Neural crest cell (in vitro differentiated cells): Measurements from ENCODE around the gene KCNJ4. TPM values are rescaled to one million over a fixed set of nuclear protein-coding genes. Genes with fewer than 3 reads are reported as not detected.
"Not testable (repeated sequence)": the region's sequence is repeated elsewhere in the genome, so short reads cannot be mapped to it uniquely, and the experiment has no call there.

Experiments
- DNase-seq: peaks from one replicate; pipeline ENCODE4 v3.0.0; 2021; ENCODE audit warnings: low read depth, mixed read lengths, low spot score
- H3K27ac Mint-ChIP-seq: one replicate; pipeline ENCODE4 v1.8.0; 2021; ENCODE audit warnings: mild to moderate bottlenecking, mixed read lengths; ENCODE audit not compliant: unreplicated experiment
- H3K27me3 Mint-ChIP-seq: 2 replicates; pipeline ENCODE4 v1.8.0; 2021; ENCODE audit warnings: low read depth, mild to moderate bottlenecking, mixed read lengths
- H3K36me3 Mint-ChIP-seq: 2 replicates; pipeline ENCODE4 v1.8.0; 2021; ENCODE audit warnings: low read depth, mild to moderate bottlenecking, mixed read lengths
- H3K4me1 Mint-ChIP-seq: 2 replicates; pipeline ENCODE4 v1.8.0; 2021; ENCODE audit warnings: mixed read lengths
- H3K4me3 Mint-ChIP-seq: one replicate; pipeline ENCODE4 v1.8.0; 2021; ENCODE audit warnings: mild to moderate bottlenecking, mixed read lengths
- H3K9me3 Mint-ChIP-seq: 2 replicates; pipeline ENCODE4 v1.8.0; 2021; ENCODE audit warnings: mixed read lengths
- CTCF ChIP-seq: fragments of 200-600 bp; sonication (generic); conservative IDR thresholded peaks from 2 replicates; pipeline ENCODE4 v1.5.0; 2021; ENCODE audit warnings: antibody characterized with exemption, mild to moderate bottlenecking
- total RNA-seq: library from RNA; stranded (reverse); gene quantifications from 2 replicates; pipeline ENCODE4 v1.2.1, GENCODE V29; 2021

The KCNJ4 gene
- total RNA-seq, 1 donor from 2014 or later = 4.4 TPM

DNA sequence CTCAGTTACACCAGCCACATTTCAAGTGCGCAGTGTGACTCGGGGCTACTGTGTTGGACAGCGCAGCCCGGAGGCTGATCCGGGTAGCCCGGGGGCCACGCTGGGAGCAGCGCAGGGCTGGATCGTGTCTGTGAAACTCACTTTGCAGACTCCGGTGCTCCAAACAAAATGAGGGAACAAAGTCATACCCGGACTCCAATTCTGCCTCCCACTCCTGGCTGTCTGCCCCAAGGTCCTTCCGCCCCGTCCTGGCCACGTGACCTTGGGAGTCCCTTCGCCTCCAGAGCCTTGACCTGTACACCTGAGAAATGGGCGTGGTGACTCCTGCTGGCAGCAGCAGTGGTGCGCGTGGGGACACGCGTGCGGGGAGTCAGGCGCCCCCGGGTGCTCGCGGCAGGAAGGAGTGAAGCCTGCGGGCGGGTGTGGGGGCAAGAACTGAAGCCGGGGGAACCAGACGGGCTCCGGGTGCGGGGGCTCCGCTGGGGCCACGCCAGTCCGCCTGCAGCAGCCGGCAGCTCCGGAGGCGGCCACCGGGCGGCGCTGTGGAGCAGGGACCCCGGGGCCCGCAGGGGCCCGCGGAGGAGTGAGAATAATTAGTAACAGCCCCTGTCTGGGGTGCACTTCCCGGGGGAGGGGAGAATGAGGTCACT, 42.4 kb downstream of the KCNJ4 start:
- peaks cover 2% of the 10 kb centered on the region for H3K9me3 Mint-ChIP-seq
- peaks cover 8% of the 10 kb centered on the region for H3K4me1 Mint-ChIP-seq
- no peaks in the 10 kb centered on the region for H3K27me3 Mint-ChIP-seq

DNA sequence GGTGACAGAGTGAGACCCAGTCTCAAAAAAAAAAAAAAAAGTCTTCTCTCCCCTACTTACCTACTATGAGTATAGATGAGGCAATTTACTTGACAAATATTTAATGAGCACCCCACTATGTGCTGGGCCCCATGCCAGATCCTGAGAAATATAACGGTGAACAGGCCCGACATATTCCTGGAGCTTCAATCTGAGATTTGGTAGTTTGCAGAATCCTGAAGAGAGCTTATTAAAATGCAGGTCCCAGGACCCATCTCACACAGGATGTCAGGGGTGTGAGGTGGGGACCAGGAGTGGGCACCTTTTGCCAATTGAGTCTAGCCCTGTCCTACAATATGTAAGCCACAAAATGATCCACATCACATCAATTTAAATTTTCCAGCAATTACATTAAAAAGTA, 44.0 kb downstream of the KCNJ4 start:
- Mint-ChIP-seq H3K27ac (no peak overlapping the region), H3K36me3 (peaks cover 6% of the 10 kb centered on the region), H3K4me1 (peaks cover 8% of the 10 kb centered on the region), H3K9me3 (peaks cover 2% of the 10 kb centered on the region), H3K4me3 (no peak overlapping the region), H3K27me3 (no peaks in the 10 kb centered on the region)
- no peak for TF ChIP-seq CTCF
- DNase-seq = no peak

More for the DNA sequence above, 42.4 kb downstream of the KCNJ4 start:
- no peak overlapping the region for H3K27ac Mint-ChIP-seq
- TF ChIP-seq CTCF = peak; percentile 66
- H3K36me3 Mint-ChIP-seq = peaks cover 6% of the 10 kb centered on the region
- H3K4me3 Mint-ChIP-seq = no peak overlapping the region
- DNase-seq = no peak

DNA sequence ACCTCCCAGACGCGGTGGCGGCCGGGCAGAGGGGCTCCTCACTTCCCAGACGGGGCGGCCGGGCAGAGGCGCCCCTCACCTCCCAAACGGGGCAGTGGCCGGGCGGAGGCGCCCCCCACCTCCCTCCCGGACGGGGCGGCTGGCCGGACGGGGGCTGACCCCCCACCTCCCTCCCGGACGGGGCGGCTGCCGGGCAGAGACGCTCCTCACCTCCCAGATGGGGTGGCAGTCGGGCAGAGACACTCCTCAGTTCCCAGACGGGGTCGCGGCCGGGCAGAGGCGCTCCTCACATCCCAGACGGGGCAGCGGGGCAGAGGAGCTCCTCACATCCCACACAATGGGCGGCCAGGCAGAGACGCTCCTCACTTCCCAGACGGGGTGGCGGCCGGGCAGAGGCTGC, 45.1 kb downstream of the KCNJ4 start:
- H3K4me3 Mint-ChIP-seq, H3K9me3 Mint-ChIP-seq, H3K27ac Mint-ChIP-seq, DNase-seq, H3K36me3 Mint-ChIP-seq, H3K4me1 Mint-ChIP-seq, H3K27me3 Mint-ChIP-seq: not testable (repeated sequence)

DNA sequence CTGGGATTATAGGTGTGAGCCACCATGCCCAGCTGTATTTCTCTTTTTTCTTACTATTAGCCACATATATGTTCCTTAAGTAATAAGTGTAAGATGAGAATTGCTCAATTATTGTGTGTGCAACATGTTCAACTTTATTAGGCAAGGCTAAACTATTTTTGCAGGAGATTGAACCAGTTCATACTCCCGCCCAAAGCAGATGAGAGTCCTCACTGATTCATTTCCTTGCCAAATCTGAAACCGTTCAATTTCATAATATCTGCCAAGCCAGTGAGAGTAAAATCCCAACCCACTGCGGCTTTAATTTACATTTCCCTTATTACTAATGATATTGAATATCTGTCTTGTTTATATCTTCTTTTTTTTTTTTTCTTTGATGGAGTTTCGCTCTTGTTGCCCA, 48.4 kb downstream of the KCNJ4 start:
- no peak overlapping the region for H3K4me3 Mint-ChIP-seq
- DNase-seq = no peak
- H3K9me3 Mint-ChIP-seq = peaks cover 2% of the 10 kb centered on the region
- no peak overlapping the region for H3K27ac Mint-ChIP-seq
- H3K4me1 Mint-ChIP-seq = peaks cover 9% of the 10 kb centered on the region
- no peak for TF ChIP-seq CTCF
- peaks cover 6% of the 10 kb centered on the region for H3K36me3 Mint-ChIP-seq
- no peaks in the 10 kb centered on the region for H3K27me3 Mint-ChIP-seq

- Mint-ChIP-seq H3K27me3 (no peaks in the 10 kb centered on the region), H3K27ac (no peak overlapping the region), H3K4me1 (peaks cover 29% of the 10 kb centered on the region), H3K4me3 (no peak overlapping the region), H3K9me3 (peaks cover 2% of the 10 kb centered on the region), H3K36me3 (peaks cover 3% of the 10 kb centered on the region)
- TF ChIP-seq CTCF = no peak
- DNase-seq = no peak
Observed at GRCh38 chr22:38404419-38404818, 50.6 kb downstream of the KCNJ4 start.

GRCh38 chr22:38403812-38404211, 51.2 kb downstream of the KCNJ4 start:
- H3K27me3 Mint-ChIP-seq = no peaks in the 10 kb centered on the region
- no peak overlapping the region for H3K4me3 Mint-ChIP-seq
- no peak for TF ChIP-seq CTCF
- peaks cover 3% of the 10 kb centered on the region for H3K36me3 Mint-ChIP-seq
- H3K4me1 Mint-ChIP-seq = peaks cover 32% of the 10 kb centered on the region
- peaks cover 2% of the 10 kb centered on the region for H3K9me3 Mint-ChIP-seq
- no peak for DNase-seq
- no peak overlapping the region for H3K27ac Mint-ChIP-seq
